Right lobe of liver (tissue), 4 donors: ENCODE results near the gene PKIB.

Source experiments
- POLR2A ChIP-seq: fragments of 450-650 bp; IDR thresholded peaks from one replicate; pipeline ENCODE4 v1.6.1; 2017; ENCODE audit warnings: antibody characterized with exemption, mild to moderate bottlenecking
- TF ChIP-seq, protein P1 (sequence below), 4 donors: fragments of 200-600 bp in 3 of 4; fragments of 450-650 bp in 1 of 4; IDR thresholded peaks; one replicate each; pipeline versions ENCODE4 v1.5.1 to v1.8.0; 2016 to 2022; ENCODE audit warnings: antibody characterized with exemption in 4 of 4, mild to moderate bottlenecking in 2 of 4
- donor health status: DM: no; HTN: no; CAD: no.
- donor health status: DM: no; HTN: no; CAD: no.
- donor health status: DM: no; HTN: yes; CAD: no.

DNA sequence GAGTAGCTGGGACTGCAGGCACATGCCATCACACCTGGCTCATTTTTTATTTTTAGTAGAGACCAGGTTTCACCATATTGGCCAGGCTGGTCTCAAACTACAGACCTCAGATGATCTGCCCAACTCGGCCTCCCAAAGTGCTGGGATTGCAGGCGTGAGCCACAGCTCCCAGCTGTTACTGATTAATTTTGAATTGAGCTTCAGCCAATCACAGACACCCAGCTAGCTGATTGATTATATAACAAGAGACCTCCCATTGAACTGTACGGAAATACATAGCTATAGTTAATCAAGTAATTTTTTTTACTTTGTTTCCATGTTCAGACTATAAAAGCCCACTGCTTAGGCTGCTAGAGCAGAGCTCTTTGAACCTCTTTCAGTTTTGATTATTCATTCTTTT is 31.6 kb downstream of the PKIB start:
- TF ChIP-seq, protein P1, sequence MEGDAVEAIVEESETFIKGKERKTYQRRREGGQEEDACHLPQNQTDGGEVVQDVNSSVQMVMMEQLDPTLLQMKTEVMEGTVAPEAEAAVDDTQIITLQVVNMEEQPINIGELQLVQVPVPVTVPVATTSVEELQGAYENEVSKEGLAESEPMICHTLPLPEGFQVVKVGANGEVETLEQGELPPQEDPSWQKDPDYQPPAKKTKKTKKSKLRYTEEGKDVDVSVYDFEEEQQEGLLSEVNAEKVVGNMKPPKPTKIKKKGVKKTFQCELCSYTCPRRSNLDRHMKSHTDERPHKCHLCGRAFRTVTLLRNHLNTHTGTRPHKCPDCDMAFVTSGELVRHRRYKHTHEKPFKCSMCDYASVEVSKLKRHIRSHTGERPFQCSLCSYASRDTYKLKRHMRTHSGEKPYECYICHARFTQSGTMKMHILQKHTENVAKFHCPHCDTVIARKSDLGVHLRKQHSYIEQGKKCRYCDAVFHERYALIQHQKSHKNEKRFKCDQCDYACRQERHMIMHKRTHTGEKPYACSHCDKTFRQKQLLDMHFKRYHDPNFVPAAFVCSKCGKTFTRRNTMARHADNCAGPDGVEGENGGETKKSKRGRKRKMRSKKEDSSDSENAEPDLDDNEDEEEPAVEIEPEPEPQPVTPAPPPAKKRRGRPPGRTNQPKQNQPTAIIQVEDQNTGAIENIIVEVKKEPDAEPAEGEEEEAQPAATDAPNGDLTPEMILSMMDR (IDR thresholded peaks at IDR 0.05) = no peak
- no peak for TF ChIP-seq POLR2A
